ENCODE measurements around the gene NDUFC1.

The NDUFC1 gene

GRCh38 chr4:139247241-139247640, 55.0 kb downstream of the NDUFC1 start:
- peak; percentile 58 for DNase-seq

- no peak for DNase-seq
Measured at GRCh38 chr4:139246166-139246565, 56.1 kb downstream of the NDUFC1 start.

DNA sequence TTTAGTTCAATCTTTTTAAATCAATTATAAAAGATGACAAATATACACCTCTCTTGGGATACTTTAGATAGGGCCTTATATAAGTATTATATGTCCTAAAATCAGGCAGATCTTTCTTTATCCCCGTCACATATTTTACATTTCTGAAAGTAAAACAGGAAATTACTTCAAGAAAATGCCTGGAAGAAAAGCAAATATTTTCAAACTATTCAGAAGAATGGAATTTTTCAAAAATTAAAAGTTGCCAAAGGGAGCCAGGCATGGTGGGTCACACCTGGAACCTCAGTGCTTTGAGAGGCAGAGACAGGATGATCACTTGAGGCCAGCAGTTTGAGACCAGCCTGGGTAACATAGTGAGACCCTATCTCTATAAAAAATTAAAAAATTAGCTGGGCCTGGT, 56.7 kb downstream of the NDUFC1 start:
- peak; percentile 70 for DNase-seq

GRCh38 chr4:139243448-139244365, 58.6 kb downstream of the NDUFC1 start:
- DNase-seq, result peak; percentile 97

DNA sequence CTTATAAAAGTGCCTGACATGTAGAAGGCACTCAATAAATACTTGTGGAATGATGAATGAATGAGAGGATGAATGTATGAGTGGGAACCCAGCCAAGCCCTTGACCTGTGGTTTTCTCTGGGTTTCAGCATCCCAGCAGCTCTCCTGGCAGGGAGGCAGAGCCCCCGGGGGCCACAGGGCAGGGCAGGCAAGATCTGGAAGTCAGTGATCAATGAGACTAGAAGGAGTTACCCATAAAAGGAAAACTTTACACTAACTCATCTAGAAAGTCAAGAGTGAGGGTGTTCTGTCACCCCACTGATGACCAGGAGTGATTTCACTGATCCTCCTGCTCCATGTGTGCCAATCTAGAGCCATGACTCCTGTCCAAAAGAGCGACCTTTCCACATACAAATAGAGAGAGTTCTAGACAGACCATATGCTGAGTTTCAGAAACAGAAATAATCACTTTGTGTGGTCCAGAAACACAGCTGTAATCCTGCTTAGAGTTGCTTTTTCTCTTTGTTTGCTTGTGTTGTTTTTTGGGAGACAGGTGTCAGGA, 59.7 kb downstream of the NDUFC1 start:
- DNase-seq, result peak; percentile 81

DNA sequence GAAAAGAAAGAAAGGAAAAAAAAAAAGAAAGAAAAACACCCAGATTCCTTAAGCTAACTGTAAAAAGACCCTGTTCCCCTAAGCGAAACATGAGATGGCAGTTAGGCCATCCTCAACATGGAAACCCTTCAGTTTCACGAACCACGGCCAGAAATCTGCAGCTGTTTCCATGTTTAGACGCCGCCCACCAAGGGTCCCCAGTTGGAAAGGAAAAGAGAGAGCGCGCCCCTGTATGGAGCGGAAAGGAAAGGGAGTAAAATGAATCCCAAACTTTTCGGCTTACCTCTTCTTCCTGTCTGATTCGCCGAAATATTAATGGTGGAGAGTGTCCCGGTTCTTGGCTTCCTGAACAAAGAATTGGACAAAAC, 60.5 kb downstream of the NDUFC1 start:
- no peak for DNase-seq

- DNase-seq, result no peak
Measured at GRCh38 chr4:139241086-139241783, 61.0 kb downstream of the NDUFC1 start.
